Chondrocyte (in vitro differentiated cells): ENCODE measurements around the gene LARGE1. TPM values are rescaled to one million over a fixed set of nuclear protein-coding genes. Genes with fewer than 3 reads are reported as not detected.

Source experiments
- DNase-seq: peaks from one replicate; pipeline ENCODE4 v3.0.0; 2021; ENCODE audit warnings: mixed read lengths, low spot score
- H3K27ac Mint-ChIP-seq: one replicate; pipeline ENCODE4 v1.8.0; 2021; ENCODE audit warnings: mild to moderate bottlenecking, moderate library complexity, mixed read lengths; ENCODE audit not compliant: unreplicated experiment
- H3K27me3 Mint-ChIP-seq: 2 replicates; pipeline ENCODE4 v1.8.0; 2021; ENCODE audit warnings: low read depth, mixed read lengths
- H3K36me3 Mint-ChIP-seq: 2 replicates; pipeline ENCODE4 v1.8.0; 2021; ENCODE audit warnings: low read depth, mixed read lengths
- H3K4me1 Mint-ChIP-seq: 2 replicates; pipeline ENCODE4 v1.8.0; 2021; ENCODE audit warnings: low read depth, mild to moderate bottlenecking, mixed read lengths
- H3K4me3 Mint-ChIP-seq: one replicate; pipeline ENCODE4 v1.8.0; 2021; ENCODE audit warnings: mild to moderate bottlenecking, moderate library complexity, mixed read lengths; ENCODE audit not compliant: unreplicated experiment
- H3K9me3 Mint-ChIP-seq: 2 replicates; pipeline ENCODE4 v1.8.0; 2021; ENCODE audit warnings: low read depth, mixed read lengths
- total RNA-seq: library from RNA; stranded (reverse); gene quantifications from 3 replicates; pipeline ENCODE4 v1.2.1, GENCODE V29; 2021
- TF ChIP-seq, protein P1 (sequence below): fragments of 200-600 bp; sonication (generic); IDR thresholded peaks from 2 replicates; pipeline ENCODE4 v1.5.0; 2021; ENCODE audit warnings: antibody characterized with exemption, mild to moderate bottlenecking, moderate library complexity

LARGE1 gene
- total RNA-seq, 1 donor from 2014 or later, result 21.3 TPM

DNA sequence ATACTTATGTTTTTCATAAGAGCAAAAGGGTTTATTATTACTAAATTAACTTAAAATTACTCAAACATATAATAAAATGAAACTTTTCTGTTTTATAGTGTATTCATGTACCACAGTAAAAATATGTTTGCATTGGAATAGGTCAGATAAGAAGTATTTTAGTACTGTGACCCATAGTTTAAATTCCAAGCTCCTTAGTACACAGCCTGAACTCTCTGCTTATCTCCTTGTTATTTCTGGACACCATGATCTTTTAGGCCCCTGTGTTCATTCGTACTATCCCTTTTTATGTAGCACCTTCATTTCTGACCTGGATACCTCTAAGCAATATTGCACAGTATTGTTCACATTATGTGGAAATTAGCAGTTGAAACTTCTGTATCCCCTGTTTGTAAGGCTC lies 565.3 kb downstream of the LARGE1 start:
- TF ChIP-seq, protein P1, sequence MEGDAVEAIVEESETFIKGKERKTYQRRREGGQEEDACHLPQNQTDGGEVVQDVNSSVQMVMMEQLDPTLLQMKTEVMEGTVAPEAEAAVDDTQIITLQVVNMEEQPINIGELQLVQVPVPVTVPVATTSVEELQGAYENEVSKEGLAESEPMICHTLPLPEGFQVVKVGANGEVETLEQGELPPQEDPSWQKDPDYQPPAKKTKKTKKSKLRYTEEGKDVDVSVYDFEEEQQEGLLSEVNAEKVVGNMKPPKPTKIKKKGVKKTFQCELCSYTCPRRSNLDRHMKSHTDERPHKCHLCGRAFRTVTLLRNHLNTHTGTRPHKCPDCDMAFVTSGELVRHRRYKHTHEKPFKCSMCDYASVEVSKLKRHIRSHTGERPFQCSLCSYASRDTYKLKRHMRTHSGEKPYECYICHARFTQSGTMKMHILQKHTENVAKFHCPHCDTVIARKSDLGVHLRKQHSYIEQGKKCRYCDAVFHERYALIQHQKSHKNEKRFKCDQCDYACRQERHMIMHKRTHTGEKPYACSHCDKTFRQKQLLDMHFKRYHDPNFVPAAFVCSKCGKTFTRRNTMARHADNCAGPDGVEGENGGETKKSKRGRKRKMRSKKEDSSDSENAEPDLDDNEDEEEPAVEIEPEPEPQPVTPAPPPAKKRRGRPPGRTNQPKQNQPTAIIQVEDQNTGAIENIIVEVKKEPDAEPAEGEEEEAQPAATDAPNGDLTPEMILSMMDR, result no peak
- peaks cover 41% of the 10 kb centered on the region for H3K4me1 Mint-ChIP-seq
- no peaks in the 10 kb centered on the region for H3K27me3 Mint-ChIP-seq
- no peaks in the 10 kb centered on the region for H3K36me3 Mint-ChIP-seq
- no peaks in the 10 kb centered on the region for H3K9me3 Mint-ChIP-seq
- H3K4me3 Mint-ChIP-seq, result no peak overlapping the region
- peak overlapping the region; percentile 29 for H3K27ac Mint-ChIP-seq
- DNase-seq, result no peak

DNA sequence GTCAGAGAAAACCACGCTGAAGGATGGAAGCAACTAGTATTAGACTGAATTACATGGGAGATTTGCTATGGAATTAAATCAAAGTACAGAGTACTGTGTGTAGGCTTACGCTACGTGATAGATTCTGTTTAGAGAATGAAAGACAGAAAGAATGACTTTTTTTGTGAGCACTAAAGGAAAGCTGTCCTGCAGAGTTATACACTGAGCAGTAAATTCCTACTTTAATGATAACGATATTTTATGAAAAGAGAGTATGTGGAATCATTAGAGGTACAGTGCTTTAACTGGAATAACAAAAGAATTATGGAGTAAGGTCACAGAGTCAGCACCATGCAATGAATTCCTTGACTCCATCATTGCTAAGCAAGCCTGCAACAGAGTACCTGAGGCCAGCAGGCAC lies 566.8 kb downstream of the LARGE1 start:
- no peak for DNase-seq
- H3K4me1 Mint-ChIP-seq, result peaks cover 41% of the 10 kb centered on the region
- H3K9me3 Mint-ChIP-seq, result peaks cover 5% of the 10 kb centered on the region
- H3K36me3 Mint-ChIP-seq, result peaks cover 2% of the 10 kb centered on the region
- no peak overlapping the region for H3K4me3 Mint-ChIP-seq
- TF ChIP-seq, protein P1, result no peak
- H3K27me3 Mint-ChIP-seq, result no peaks in the 10 kb centered on the region
- H3K27ac Mint-ChIP-seq, result peak overlapping the region; percentile 17

DNA sequence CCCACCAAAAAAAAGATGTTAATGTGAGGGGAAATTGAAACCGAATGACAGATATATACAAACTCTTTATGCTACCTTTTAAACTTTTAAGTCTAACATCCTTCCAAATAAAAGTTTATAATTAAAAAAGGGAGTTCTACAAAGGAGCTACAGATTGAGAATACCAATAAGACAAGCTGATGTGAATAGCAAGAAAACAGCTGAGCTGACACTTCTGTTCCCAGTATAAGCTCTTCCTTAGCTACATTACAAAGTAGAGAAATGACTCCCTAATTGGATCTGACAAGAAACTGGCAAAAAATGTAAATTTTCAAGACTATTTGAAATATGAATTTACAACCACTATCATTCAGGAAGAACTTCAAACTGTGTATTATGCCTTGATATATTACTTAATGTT lies 567.5 kb downstream of the LARGE1 start:
- peaks cover 5% of the 10 kb centered on the region for H3K9me3 Mint-ChIP-seq
- H3K27ac Mint-ChIP-seq, result no peak overlapping the region
- no peak overlapping the region for H3K4me3 Mint-ChIP-seq
- H3K27me3 Mint-ChIP-seq, result no peaks in the 10 kb centered on the region
- peaks cover 41% of the 10 kb centered on the region for H3K4me1 Mint-ChIP-seq
- TF ChIP-seq, protein P1, result no peak
- peaks cover 2% of the 10 kb centered on the region for H3K36me3 Mint-ChIP-seq
- DNase-seq, result no peak

GRCh38 chr22:33350961-33351360 lies 569.3 kb downstream of the LARGE1 start:
- H3K27ac Mint-ChIP-seq, result no peak overlapping the region
- peaks cover 5% of the 10 kb centered on the region for H3K9me3 Mint-ChIP-seq
- no peak overlapping the region for H3K4me3 Mint-ChIP-seq
- no peaks in the 10 kb centered on the region for H3K27me3 Mint-ChIP-seq
- DNase-seq, result no peak
- peaks cover 40% of the 10 kb centered on the region for H3K4me1 Mint-ChIP-seq
- peaks cover 4% of the 10 kb centered on the region for H3K36me3 Mint-ChIP-seq
- TF ChIP-seq, protein P1, result no peak

- peaks cover 4% of the 10 kb centered on the region for H3K36me3 Mint-ChIP-seq
- TF ChIP-seq, protein P1, result no peak
- peaks cover 35% of the 10 kb centered on the region for H3K4me1 Mint-ChIP-seq
- no peaks in the 10 kb centered on the region for H3K27me3 Mint-ChIP-seq
- H3K4me3 Mint-ChIP-seq, result no peak overlapping the region
- H3K9me3 Mint-ChIP-seq, result peaks cover 5% of the 10 kb centered on the region
- H3K27ac Mint-ChIP-seq, result peak overlapping the region; percentile 51
- DNase-seq, result no peak
Measured at GRCh38 chr22:33350491-33350890, 569.8 kb downstream of the LARGE1 start.
